NB4 (cell line): ENCODE results near the gene MYO15B.

ENCODE experiments used
- CTCF ChIP-seq: IDR thresholded peaks from one replicate; pipeline ENCODE4 v1.5.1; 2012; ENCODE audit warnings: low read depth, low read length
- MAX ChIP-seq: IDR thresholded peaks from 2 replicates; pipeline ENCODE4 v1.6.1; 2011; ENCODE audit warnings: low read depth, low read length
- POLR2A ChIP-seq: IDR thresholded peaks from 2 replicates; pipeline ENCODE4 v1.6.1; 2011; ENCODE audit warnings: mild to moderate bottlenecking; ENCODE audit not compliant: insufficient read length; ENCODE audit errors: extremely low read depth

- TF ChIP-seq CTCF = no peak
- no peak for TF ChIP-seq POLR2A
- no peak for TF ChIP-seq MAX
These were observed 80.2 kb downstream of the MYO15B start for GRCh38 chr17:75667825-75668224.
